Esophagus muscularis mucosa (tissue), 3 donors: ENCODE measurements around the gene PHLPP1.

Source experiments
- EP300 ChIP-seq: sonication (generic); formaldehyde crosslinking; IDR thresholded peaks from one replicate; pipeline ENCODE4 v1.6.1; 2017; ENCODE audit warnings: antibody characterized with exemption
- TF ChIP-seq, protein P1 (sequence below), 3 experiments: fragments of 200-600 bp in 2 of 3; fragments of 450-650 bp in 1 of 3; sonication (generic) in 2 of 3; IDR thresholded peaks; one replicate each; pipeline ENCODE4 v1.5.1; 2017 to 2019; ENCODE audit warnings: antibody characterized with exemption in 3 of 3, mild to moderate bottlenecking in 2 of 3, moderate library complexity in 1 of 3

GRCh38 chr18:62759704-62760402, 44.5 kb downstream of the PHLPP1 start:
- no peak for TF ChIP-seq EP300
- TF ChIP-seq, protein P1, sequence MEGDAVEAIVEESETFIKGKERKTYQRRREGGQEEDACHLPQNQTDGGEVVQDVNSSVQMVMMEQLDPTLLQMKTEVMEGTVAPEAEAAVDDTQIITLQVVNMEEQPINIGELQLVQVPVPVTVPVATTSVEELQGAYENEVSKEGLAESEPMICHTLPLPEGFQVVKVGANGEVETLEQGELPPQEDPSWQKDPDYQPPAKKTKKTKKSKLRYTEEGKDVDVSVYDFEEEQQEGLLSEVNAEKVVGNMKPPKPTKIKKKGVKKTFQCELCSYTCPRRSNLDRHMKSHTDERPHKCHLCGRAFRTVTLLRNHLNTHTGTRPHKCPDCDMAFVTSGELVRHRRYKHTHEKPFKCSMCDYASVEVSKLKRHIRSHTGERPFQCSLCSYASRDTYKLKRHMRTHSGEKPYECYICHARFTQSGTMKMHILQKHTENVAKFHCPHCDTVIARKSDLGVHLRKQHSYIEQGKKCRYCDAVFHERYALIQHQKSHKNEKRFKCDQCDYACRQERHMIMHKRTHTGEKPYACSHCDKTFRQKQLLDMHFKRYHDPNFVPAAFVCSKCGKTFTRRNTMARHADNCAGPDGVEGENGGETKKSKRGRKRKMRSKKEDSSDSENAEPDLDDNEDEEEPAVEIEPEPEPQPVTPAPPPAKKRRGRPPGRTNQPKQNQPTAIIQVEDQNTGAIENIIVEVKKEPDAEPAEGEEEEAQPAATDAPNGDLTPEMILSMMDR (IDR thresholded peaks at IDR 0.05), result no peak
